Measurements from ENCODE around the gene RNF224. TPM values are rescaled to one million over a fixed set of nuclear protein-coding genes. Genes with fewer than 3 reads are reported as not detected.

Gene RNF224
- total and polyA plus RNA-seq, 2 experiments from 2014 or later = not detected

GRCh38 chr9:137278061-137278701, 50.9 kb downstream of the RNF224 start:
- peak overlapping the region; percentile 98 for H3K27ac ChIP-seq
- peaks cover 6% of the 10 kb centered on the region for H3K27me3 ChIP-seq
- peak overlapping the region; percentile 26 for H3K4me3 ChIP-seq
- peak in 1 of 2 donors; percentile 30 for DNase-seq (ENCODE audit: low read depth in 1 of 2, low spot score in 1 of 2)
- TF ChIP-seq CTCF (IDR thresholded peaks at IDR 0.05; ENCODE audit: low read depth, low read length) = no peak
- peaks cover 6% of the 10 kb centered on the region for H3K36me3 ChIP-seq
- no peaks in the 10 kb centered on the region for H3K9me3 ChIP-seq (ENCODE audit: low read depth)
- peaks cover 32% of the 10 kb centered on the region for H3K4me1 ChIP-seq (ENCODE audit: low read depth)

Other genes with a start within 250 kb of the RNF224 start
Only the 30 nearest of the 32 such genes appear.
- 94.6 and 130 TPM in 2 replicates for gene PAXX, start 235.1 kb upstream of the RNF224 start, total RNA-seq
- 102 and 110 TPM in 2 replicates for gene PAXX, start 235.1 kb upstream of the RNF224 start, polyA plus RNA-seq
- not detected in 2 replicates for gene CLIC3, start 230.9 kb upstream of the RNF224 start, total RNA-seq
- 0.75 and 0.87 TPM in 2 replicates for gene CLIC3, start 230.9 kb upstream of the RNF224 start, polyA plus RNA-seq
- gene ABCA2, start 199.3 kb upstream of the RNF224 start, total RNA-seq = 48.7 and 56.7 TPM in 2 replicates
- gene ABCA2, start 199.3 kb upstream of the RNF224 start, polyA plus RNA-seq = 30.5 and 33.3 TPM in 2 replicates
- gene FUT7, start 195.4 kb upstream of the RNF224 start, total RNA-seq = not detected in 2 replicates
- gene FUT7, start 195.4 kb upstream of the RNF224 start, polyA plus RNA-seq = not detected in 2 replicates
- 40.8 and 65.1 TPM in 2 replicates for gene NPDC1, start 181.3 kb upstream of the RNF224 start, total RNA-seq
- 83.5 and 94.9 TPM in 2 replicates for gene NPDC1, start 181.3 kb upstream of the RNF224 start, polyA plus RNA-seq
- not detected in 2 replicates for gene ENTPD2, start 173.4 kb upstream of the RNF224 start, total RNA-seq
- not detected in 2 replicates for gene ENTPD2, start 173.4 kb upstream of the RNF224 start, polyA plus RNA-seq
- 6.3 and 42.1 TPM in 2 replicates for gene SAPCD2, start 156.9 kb upstream of the RNF224 start, total RNA-seq
- gene SAPCD2, start 156.9 kb upstream of the RNF224 start, polyA plus RNA-seq = 4.7 and 28.3 TPM in 2 replicates
- 5.8 and 13.3 TPM in 2 replicates for gene UAP1L1, start 150.0 kb upstream of the RNF224 start, total RNA-seq
- 9.9 and 17.9 TPM in 2 replicates for gene UAP1L1, start 150.0 kb upstream of the RNF224 start, polyA plus RNA-seq
- 59.4 and 73.3 TPM in 2 replicates for gene MAN1B1, start 140.5 kb upstream of the RNF224 start, total RNA-seq
- gene MAN1B1, start 140.5 kb upstream of the RNF224 start, polyA plus RNA-seq = 67.6 and 86.7 TPM in 2 replicates
- gene DPP7, start 112.8 kb upstream of the RNF224 start, total RNA-seq = 125 and 144 TPM in 2 replicates
- 202 and 204 TPM in 2 replicates for gene DPP7, start 112.8 kb upstream of the RNF224 start, polyA plus RNA-seq
- gene GRIN1, start 88.3 kb upstream of the RNF224 start, total RNA-seq = 0.03 TPM in 1 of 2 replicates, not detected in the other
- gene GRIN1, start 88.3 kb upstream of the RNF224 start, polyA plus RNA-seq = 0.22 and 0.49 TPM in 2 replicates
- not detected in 2 replicates for gene LRRC26, start 57.5 kb upstream of the RNF224 start, total RNA-seq
- gene LRRC26, start 57.5 kb upstream of the RNF224 start, polyA plus RNA-seq = 1.4 and 2.3 TPM in 2 replicates
- not detected in 2 replicates for gene TMEM210, start 55.4 kb upstream of the RNF224 start, total RNA-seq
- gene TMEM210, start 55.4 kb upstream of the RNF224 start, polyA plus RNA-seq = not detected in 2 replicates
- gene ANAPC2, start 38.9 kb upstream of the RNF224 start, total RNA-seq = 29.8 and 42.8 TPM in 2 replicates
- gene ANAPC2, start 38.9 kb upstream of the RNF224 start, polyA plus RNA-seq = 15.5 and 17.9 TPM in 2 replicates
- 64.5 and 90.3 TPM in 2 replicates for gene SSNA1, start 38.8 kb upstream of the RNF224 start, total RNA-seq
- gene SSNA1, start 38.8 kb upstream of the RNF224 start, polyA plus RNA-seq = 77.9 and 110 TPM in 2 replicates
- gene TPRN, start 26.8 kb upstream of the RNF224 start, total RNA-seq = 26.4 and 31.2 TPM in 2 replicates
- 34.7 and 44.8 TPM in 2 replicates for gene TPRN, start 26.8 kb upstream of the RNF224 start, polyA plus RNA-seq
- 44.7 and 50.0 TPM in 2 replicates for gene TMEM203, start 21.9 kb upstream of the RNF224 start, total RNA-seq
- gene TMEM203, start 21.9 kb upstream of the RNF224 start, polyA plus RNA-seq = 86.6 and 99.2 TPM in 2 replicates
- 13.1 and 17.5 TPM in 2 replicates for gene NDOR1, start 21.8 kb upstream of the RNF224 start, total RNA-seq
- gene NDOR1, start 21.8 kb upstream of the RNF224 start, polyA plus RNA-seq = 9.1 and 18.1 TPM in 2 replicates
- gene RNF208, start 5.3 kb upstream of the RNF224 start, total RNA-seq = 19.3 and 23.1 TPM in 2 replicates
- 6.1 and 8.1 TPM in 2 replicates for gene RNF208, start 5.3 kb upstream of the RNF224 start, polyA plus RNA-seq
- 5.8 and 7.0 TPM in 2 replicates for gene CYSRT1, start 2.3 kb upstream of the RNF224 start, total RNA-seq
- 3.1 and 6.6 TPM in 2 replicates for gene CYSRT1, start 2.3 kb upstream of the RNF224 start, polyA plus RNA-seq
- gene SLC34A3, start 3.4 kb downstream of the RNF224 start, total RNA-seq = 0.25 TPM in 1 of 2 replicates, not detected in the other
- 0.24 TPM in 1 of 2 replicates, not detected in the other for gene SLC34A3, start 3.4 kb downstream of the RNF224 start, polyA plus RNA-seq
- 412 and 540 TPM in 2 replicates for gene TUBB4B, start 13.8 kb downstream of the RNF224 start, total RNA-seq
- 745 and 845 TPM in 2 replicates for gene TUBB4B, start 13.8 kb downstream of the RNF224 start, polyA plus RNA-seq
- gene STPG3, start 23.8 kb downstream of the RNF224 start, total RNA-seq = 0.95 TPM in 1 of 2 replicates, not detected in the other
- gene STPG3, start 23.8 kb downstream of the RNF224 start, polyA plus RNA-seq = 3.2 and 3.3 TPM in 2 replicates
- gene NELFB, start 27.8 kb downstream of the RNF224 start, total RNA-seq = 68.6 and 78.2 TPM in 2 replicates
- gene NELFB, start 27.8 kb downstream of the RNF224 start, polyA plus RNA-seq = 73.3 and 87.6 TPM in 2 replicates
- 36.7 and 51.4 TPM in 2 replicates for gene TOR4A, start 50.2 kb downstream of the RNF224 start, total RNA-seq
- 18.5 and 24.3 TPM in 2 replicates for gene TOR4A, start 50.2 kb downstream of the RNF224 start, polyA plus RNA-seq
- 8.8 and 16.5 TPM in 2 replicates for gene NRARP, start 74.8 kb downstream of the RNF224 start, total RNA-seq
- 8.7 and 12.6 TPM in 2 replicates for gene NRARP, start 74.8 kb downstream of the RNF224 start, polyA plus RNA-seq
- 14.3 and 72.1 TPM in 2 replicates for gene EXD3, start 195.7 kb downstream of the RNF224 start, total RNA-seq
- 32.3 and 52.4 TPM in 2 replicates for gene EXD3, start 195.7 kb downstream of the RNF224 start, polyA plus RNA-seq
- gene NOXA1, start 195.9 kb downstream of the RNF224 start, total RNA-seq = 6.8 and 12.0 TPM in 2 replicates
- gene NOXA1, start 195.9 kb downstream of the RNF224 start, polyA plus RNA-seq = 8.1 and 14.9 TPM in 2 replicates
- gene ENTPD8, start 213.9 kb downstream of the RNF224 start, total RNA-seq = 0.51 and 0.56 TPM in 2 replicates
- 0.15 and 1.7 TPM in 2 replicates for gene ENTPD8, start 213.9 kb downstream of the RNF224 start, polyA plus RNA-seq
- 75.6 and 107 TPM in 2 replicates for gene NSMF, start 231.8 kb downstream of the RNF224 start, total RNA-seq
- 73.0 and 113 TPM in 2 replicates for gene NSMF, start 231.8 kb downstream of the RNF224 start, polyA plus RNA-seq